Lower leg skin (tissue), 4 donors: Measurements from ENCODE around the gene SCMH1. TPM values are rescaled to one million over a fixed set of nuclear protein-coding genes. Genes with fewer than 3 reads are reported as not detected.
"Not testable (repeated sequence)": the region's sequence is repeated elsewhere in the genome, so short reads cannot be mapped to it uniquely, and the experiment has no call there.

Experiments used
- DNase-seq, 2 donors: peaks; one replicate each; pipeline ENCODE4 v3.0.0-alpha.2; 2019; ENCODE audit warnings: low spot score in 2 of 2
- H3K4me3 ChIP-seq: fragments of 200-600 bp; sonication (generic); 2 replicates; pipeline ENCODE4 v1.5.1; 2017; ENCODE audit warnings: mild to moderate bottlenecking, low read depth; ENCODE audit not compliant: poor library complexity, severe bottlenecking
- CTCF ChIP-seq, 3 donors: fragments of 450-650 bp; IDR thresholded peaks; one replicate each; pipeline ENCODE4 v1.5.1; 2016; ENCODE audit warnings: antibody characterized with exemption in 3 of 3, mild to moderate bottlenecking in 3 of 3, moderate library complexity in 2 of 3
- POLR2A ChIP-seq, 2 donors: fragments of 450-650 bp; IDR thresholded peaks; one replicate each; pipeline ENCODE4 v1.6.1; 2016 to 2017; ENCODE audit warnings: antibody characterized with exemption in 2 of 2, mild to moderate bottlenecking in 1 of 2, moderate library complexity in 1 of 2
- WGBS, 2 donors: methylation state at CpG; one replicate each; pipeline ENCODE4 v1.1.5; 2018; 5-methylcytosine and 5-hydroxymethylcytosine counted together
- intact Hi-C: fragments of 100-400 bp; cut with DNase I; formaldehyde crosslinking; loops from one replicate; pipeline ENCODE4 v1.15.0; 2023; ENCODE audit warnings: low total_unique reads
- total RNA-seq, 4 donors: library from RNA; depleted of rRNA; stranded (reverse); fragments of >200 nt; gene quantifications; one replicate each; pipeline ENCODE4 v1.1.0, GENCODE V29; 2016

Gene SCMH1
- total RNA-seq, 4 donors from 2014 or later, result 8.9 to 30.9 (median 21.8) TPM

- WGBS, 2 donors, result 58 to 67% methylated on average over 2 of the region's 2 CpGs
- TF ChIP-seq CTCF (IDR thresholded peaks at IDR 0.05) (no peak), POLR2A (IDR thresholded peaks at IDR 0.05) (no peak)
- no peak for DNase-seq
- H3K4me3 ChIP-seq, result no peak overlapping the region
- intact Hi-C loops, result no loop called here
Observed at GRCh38 chr1:41222496-41222895, 19.6 kb downstream of the SCMH1 start.

- H3K4me3 ChIP-seq, result no peak overlapping the region
- intact Hi-C loops, result no loop called here
- TF ChIP-seq CTCF (IDR thresholded peaks at IDR 0.05) (no peak), POLR2A (IDR thresholded peaks at IDR 0.05) (no peak)
- DNase-seq, result no peak
Observed at GRCh38 chr1:41221995-41222394, 20.1 kb downstream of the SCMH1 start.

GRCh38 chr1:41218152-41218551, 24.0 kb downstream of the SCMH1 start:
- no peak overlapping the region for H3K4me3 ChIP-seq
- TF ChIP-seq POLR2A (IDR thresholded peaks at IDR 0.05) (no peak), CTCF (IDR thresholded peaks at IDR 0.05) (no peak)
- WGBS, 2 donors, result 91 to 97% methylated on average over 1 of the region's 1 CpG
- intact Hi-C loops, result no loop called here
- DNase-seq, result no peak

GRCh38 chr1:41217441-41217840, 24.7 kb downstream of the SCMH1 start:
- intact Hi-C loops, result no loop called here
- H3K4me3 ChIP-seq, result no peak overlapping the region
- TF ChIP-seq POLR2A (IDR thresholded peaks at IDR 0.05), result no peak
- no peak for TF ChIP-seq CTCF (IDR thresholded peaks at IDR 0.05)
- no peak for DNase-seq
- 90 to 93% methylated on average over 1 of the region's 1 CpG for WGBS, 2 donors

GRCh38 chr1:41215623-41216022, 26.5 kb downstream of the SCMH1 start:
- DNase-seq, result no peak
- H3K4me3 ChIP-seq, result no peak overlapping the region
- intact Hi-C loops, result no loop called here
- TF ChIP-seq CTCF (IDR thresholded peaks at IDR 0.05) (no peak), POLR2A (IDR thresholded peaks at IDR 0.05) (no peak)

GRCh38 chr1:41213341-41213740, 28.8 kb downstream of the SCMH1 start:
- no peak overlapping the region for H3K4me3 ChIP-seq
- WGBS, 2 donors, result 98 to 100% methylated on average over 1 of the region's 1 CpG
- TF ChIP-seq CTCF (IDR thresholded peaks at IDR 0.05) (no peak), POLR2A (IDR thresholded peaks at IDR 0.05) (no peak)
- intact Hi-C loops, result no loop called here
- no peak for DNase-seq

- intact Hi-C loops, DNase-seq, H3K4me3 ChIP-seq: not testable (repeated sequence)
- 97 to 99% methylated on average over 2 of the region's 2 CpGs for WGBS, 2 donors
Observed at GRCh38 chr1:41211608-41212007, 30.5 kb downstream of the SCMH1 start.

GRCh38 chr1:41207053-41207452, 35.1 kb downstream of the SCMH1 start:
- intact Hi-C loops, DNase-seq, H3K4me3 ChIP-seq: not testable (repeated sequence)
- 96 to 99% methylated on average over 2 of the region's 2 CpGs for WGBS, 2 donors
